Right cardiac atrium (tissue), 5 donors: ENCODE results near the gene CCDC85C. TPM values are rescaled to one million over a fixed set of nuclear protein-coding genes. Genes with fewer than 3 reads are reported as not detected.
A peak's percentile ranks its signal among the peaks of the same experiment; 100 is the strongest.
"Not testable (repeated sequence)": the region's sequence is repeated elsewhere in the genome, so short reads cannot be mapped to it uniquely, and the experiment has no call there.

ENCODE experiments used
- ATAC-seq, 2 donors: fragments of 200-7000 bp; cut with Tn5 transposase; one replicate each; pipeline versions ENCODE4 v1.8.0 to v1.9.1; 2020; ENCODE audit warnings: moderate library complexity in 2 of 2, mild to moderate bottlenecking in 1 of 2
- DNase-seq, 3 donors: peaks; one replicate each; pipeline ENCODE4 v3.0.0-alpha.2; 2020
- H3K27ac ChIP-seq: one replicate; pipeline ENCODE4 v1.5.1; 2013; ENCODE audit warnings: mild to moderate bottlenecking, low read length, control low read depth, moderate library complexity
- H3K27me3 ChIP-seq: one replicate; pipeline ENCODE4 v1.6.1; 2013; ENCODE audit not compliant: control insufficient read depth, insufficient read depth
- H3K4me1 ChIP-seq: one replicate; pipeline ENCODE4 v1.6.1; 2013; ENCODE audit warnings: low read length; ENCODE audit not compliant: control insufficient read depth, insufficient read depth
- H3K4me3 ChIP-seq: one replicate; pipeline ENCODE4 v1.5.1; 2013; ENCODE audit warnings: low read length, control low read depth
- H3K9me3 ChIP-seq: one replicate; pipeline ENCODE4 v1.6.1; 2013; ENCODE audit warnings: low read length; ENCODE audit not compliant: control insufficient read depth
- WGBS: extraction: QIAGEN DNeasy Blood & Tissue Kit; methylation state at CpG from one replicate; pipeline ENCODE4 v1.1.7; 2013; 5-methylcytosine and 5-hydroxymethylcytosine counted together
- intact Hi-C, 4 donors: fragments of 100-400 bp; cut with DNase I; formaldehyde crosslinking; loops; one replicate each; pipeline versions ENCODE4 v1.11.0 to v1.14.0; 2022 to 2023
- polyA plus RNA-seq: library from polyadenylated mRNA; stranded (reverse); fragments of 200-250 nt; gene quantifications from one replicate; pipeline ENCODE4 v1.2.3, GENCODE V29; 2013
- total RNA-seq, 4 donors: library from RNA; stranded (reverse); fragmentation: NEBNext Ultra II Directional; extraction: Animal tissue kit (Norgen Biotek cat#: 25700); gene quantifications; one replicate each; pipeline ENCODE4 v1.2.1, GENCODE V29; 2021
- donor health status: healthy with polysubstance abuse.
- donor health status: DM: no; HTN: yes; CAD: no.
- donor health status: DM: no; HTN: no; CAD: no.
- donor health status: DM: no; HTN: yes; CAD: no; lungs with severe emphysema.
- donor health status: DM: yes; HTN: yes; CAD: no.

CCDC85C gene
- total and polyA plus RNA-seq, 5 donors, result 21.0 to 31.5 (median 22.6) TPM

DNA sequence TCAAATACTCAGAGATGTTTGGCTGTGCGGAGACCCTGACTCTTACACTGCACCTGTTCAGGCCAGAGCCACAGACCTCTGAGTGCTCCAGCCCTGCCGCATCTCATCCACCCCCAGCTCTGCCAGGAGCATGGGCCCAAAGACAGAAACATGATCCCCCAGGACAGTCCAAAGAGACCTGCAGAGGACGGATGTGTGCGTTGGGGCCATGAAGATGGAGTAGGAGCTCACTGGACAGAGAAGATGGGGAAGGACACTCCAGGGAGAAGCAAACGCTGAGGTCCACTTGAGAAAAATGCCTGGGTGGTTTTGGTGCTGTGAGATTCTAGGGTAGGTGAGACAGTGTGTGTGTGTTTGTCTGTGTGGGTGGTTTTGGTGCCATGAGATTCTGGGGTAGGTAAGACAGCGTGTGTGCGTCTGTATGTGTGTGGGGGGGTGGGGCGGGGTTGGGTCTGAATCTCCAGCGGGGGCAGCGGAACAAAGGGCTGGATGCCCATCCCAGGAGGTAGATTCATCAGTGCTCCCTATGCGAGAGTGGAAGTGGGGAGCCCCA is 40.1 kb upstream of the CCDC85C start:
- Histone ChIP-seq H3K9me3 (no peaks in the 10 kb centered on the region), H3K27ac (no peak overlapping the region), H3K4me1 (no peaks in the 10 kb centered on the region), H3K27me3 (no peaks in the 10 kb centered on the region), H3K4me3 (no peak overlapping the region)
- ATAC-seq (no peak), DNase-seq (no peak)
- intact Hi-C loops, result no loop called here
- 94% methylated on average over 11 of the region's 11 CpGs for WGBS

DNA sequence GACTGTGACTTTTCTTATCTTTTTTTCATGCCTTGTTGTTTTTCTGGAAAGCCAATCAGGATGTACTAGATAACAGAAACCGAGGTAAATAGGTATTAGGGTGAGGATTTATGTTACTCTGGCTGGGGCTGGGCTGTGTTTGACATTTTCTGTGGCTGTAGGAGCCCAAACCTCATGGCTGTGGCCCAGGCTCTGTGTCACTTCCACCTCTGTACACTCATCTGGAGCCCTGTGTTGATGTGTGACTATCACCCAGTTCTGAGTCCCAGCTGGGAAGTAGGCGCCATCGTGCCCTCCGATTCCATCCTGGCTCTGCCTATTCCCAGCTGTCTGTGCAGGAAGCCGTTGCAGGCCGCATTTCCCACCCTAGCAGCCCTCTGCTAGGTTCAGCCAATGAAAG is 39.3 kb upstream of the CCDC85C start:
- WGBS, result 66% methylated on average over 6 of the region's 6 CpGs
- H3K4me3 ChIP-seq, result no peak overlapping the region
- H3K9me3 ChIP-seq, result no peaks in the 10 kb centered on the region
- no peaks in the 10 kb centered on the region for H3K4me1 ChIP-seq
- intact Hi-C loops, result no loop called here
- ATAC-seq (no peak), DNase-seq (no peak)
- no peaks in the 10 kb centered on the region for H3K27me3 ChIP-seq
- no peak overlapping the region for H3K27ac ChIP-seq

DNA sequence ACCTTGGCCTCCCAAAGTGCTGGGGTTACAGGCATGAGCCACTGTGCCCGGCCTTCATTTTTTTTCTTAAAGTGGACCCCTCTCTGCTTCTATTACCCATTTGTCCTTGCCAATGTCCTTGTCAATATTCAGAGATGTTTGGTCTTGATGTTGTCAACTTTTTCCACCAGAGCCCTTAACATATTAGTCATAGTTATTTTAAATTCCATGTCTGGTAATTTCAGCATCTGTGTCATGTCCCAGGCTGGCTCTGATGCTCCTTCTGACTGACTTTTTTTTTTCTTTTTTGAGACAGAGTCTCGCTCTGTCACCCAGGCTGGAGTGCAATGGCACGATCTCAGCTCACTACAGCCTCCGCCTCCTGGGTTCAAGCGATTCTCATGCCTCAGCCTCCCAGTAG is 38.8 kb upstream of the CCDC85C start:
- intact Hi-C loops, result not testable (repeated sequence)

GRCh38 chr14:99637624-99638023 is 33.6 kb upstream of the CCDC85C start:
- Histone ChIP-seq H3K4me1 (no peaks in the 10 kb centered on the region), H3K9me3 (no peaks in the 10 kb centered on the region), H3K27ac (no peak overlapping the region), H3K4me3 (no peak overlapping the region), H3K27me3 (no peaks in the 10 kb centered on the region)
- 93% methylated on average over 7 of the region's 7 CpGs for WGBS
- DNase-seq (no peak), ATAC-seq (no peak)
- intact Hi-C loops, result no loop called here

More for the DNA sequence above, 38.8 kb upstream of the CCDC85C start:
- ATAC-seq, H3K4me3 ChIP-seq, H3K9me3 ChIP-seq, H3K27me3 ChIP-seq, DNase-seq, H3K27ac ChIP-seq, H3K4me1 ChIP-seq: not testable (repeated sequence)
- WGBS, result 94% methylated on average over 5 of the region's 5 CpGs

GRCh38 chr14:99636487-99636886 is 32.5 kb upstream of the CCDC85C start:
- WGBS, result 76% methylated on average over 5 of the region's 5 CpGs

DNA sequence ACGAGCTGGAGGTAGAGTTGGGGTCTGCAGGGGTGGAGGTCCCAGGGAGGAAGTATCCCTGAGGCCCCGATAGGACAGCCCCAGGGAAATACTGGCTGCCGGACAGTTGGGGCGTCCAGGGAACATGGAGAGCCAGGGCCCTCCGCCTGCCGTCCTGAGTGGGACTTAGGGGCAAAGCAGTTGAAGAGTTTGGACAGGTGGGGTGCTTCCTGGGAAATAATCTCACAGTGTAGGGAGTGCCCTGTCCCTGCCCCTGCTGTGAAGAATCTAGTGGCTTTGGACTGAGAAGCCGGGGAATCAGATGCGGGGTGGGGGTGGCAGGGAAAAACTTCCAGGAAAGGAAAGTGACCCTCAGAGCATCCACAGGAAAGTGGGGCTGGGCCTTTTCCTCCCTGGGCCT is 31.1 kb upstream of the CCDC85C start:
- H3K4me3 ChIP-seq, result no peak overlapping the region
- H3K27ac ChIP-seq, result no peak overlapping the region
- ATAC-seq, result no peak
- DNase-seq, result peak in 1 of 3 donors; percentile 49
- no peaks in the 10 kb centered on the region for H3K4me1 ChIP-seq
- 85% methylated on average over 8 of the region's 8 CpGs for WGBS
- H3K27me3 ChIP-seq, result no peaks in the 10 kb centered on the region
- intact Hi-C loops, result no loop called here
- no peaks in the 10 kb centered on the region for H3K9me3 ChIP-seq

More at GRCh38 chr14:99636487-99636886, 32.5 kb upstream of the CCDC85C start:
- intact Hi-C loops, result no loop called here
- Histone ChIP-seq H3K27ac (no peak overlapping the region), H3K4me3 (no peak overlapping the region), H3K4me1 (no peaks in the 10 kb centered on the region), H3K27me3 (no peaks in the 10 kb centered on the region), H3K9me3 (no peaks in the 10 kb centered on the region)
- ATAC-seq, result no peak
- DNase-seq, result peak in 1 of 3 donors; percentile 39

DNA sequence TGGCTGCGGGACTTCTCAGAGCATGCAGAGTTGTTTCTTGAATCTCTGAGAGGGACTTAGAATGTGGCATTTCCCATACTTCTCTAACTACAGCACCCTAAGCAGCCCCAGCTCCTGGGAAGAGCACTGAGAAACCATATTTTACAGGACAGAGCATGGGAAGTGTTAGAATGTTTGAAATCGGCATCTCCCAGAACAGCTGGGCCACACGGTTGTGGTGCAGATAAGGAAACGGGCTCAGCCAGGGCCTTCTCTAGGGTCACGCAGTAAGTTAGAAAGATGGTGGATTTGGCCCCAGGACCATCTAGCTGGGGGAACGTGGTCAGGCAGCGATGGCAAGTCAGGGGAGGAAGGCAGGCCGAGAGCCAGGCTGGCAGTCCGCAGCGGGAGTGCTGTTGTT is 30.4 kb upstream of the CCDC85C start:
- no peak overlapping the region for H3K27ac ChIP-seq
- ATAC-seq, result no peak
- DNase-seq, result peak in 1 of 3 donors; percentile 27
- intact Hi-C loops, result no loop called here
- H3K4me1 ChIP-seq, result no peaks in the 10 kb centered on the region
- H3K9me3 ChIP-seq, result no peaks in the 10 kb centered on the region
- H3K4me3 ChIP-seq, result no peak overlapping the region
- H3K27me3 ChIP-seq, result no peaks in the 10 kb centered on the region
- WGBS, result 65% methylated on average over 10 of the region's 10 CpGs

DNA sequence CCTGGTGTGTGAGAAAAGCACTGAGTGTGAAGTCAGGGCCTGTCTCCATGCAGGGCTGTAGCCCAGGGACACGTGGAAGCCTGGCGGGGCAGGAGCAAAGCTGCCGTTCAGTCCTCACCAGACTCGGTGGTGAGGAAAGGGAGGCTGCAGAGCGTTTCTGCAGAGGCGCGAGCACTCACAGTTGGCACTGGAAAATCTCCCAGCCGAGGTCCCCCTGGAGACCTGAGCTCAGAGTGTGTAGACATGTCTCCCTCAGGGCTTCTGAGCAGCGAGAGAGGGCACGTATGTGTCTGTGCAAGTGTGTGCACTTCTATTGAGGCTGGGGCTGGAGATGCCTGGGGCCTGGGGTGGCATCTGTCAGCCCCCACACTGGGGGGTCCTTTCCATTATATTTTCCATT is 29.9 kb upstream of the CCDC85C start:
- no peak overlapping the region for H3K4me3 ChIP-seq
- H3K4me1 ChIP-seq, result no peaks in the 10 kb centered on the region
- ATAC-seq (no peak), DNase-seq (peak in 1 of 3 donors; percentile 36)
- H3K27me3 ChIP-seq, result no peaks in the 10 kb centered on the region
- intact Hi-C loops, result no loop called here
- H3K9me3 ChIP-seq, result no peaks in the 10 kb centered on the region
- H3K27ac ChIP-seq, result no peak overlapping the region
- WGBS, result 82% methylated on average over 10 of the region's 10 CpGs

GRCh38 chr14:99633141-99633540 is 29.1 kb upstream of the CCDC85C start:
- WGBS, result 92% methylated on average over 3 of the region's 3 CpGs
- no peaks in the 10 kb centered on the region for H3K9me3 ChIP-seq
- H3K4me1 ChIP-seq, result no peaks in the 10 kb centered on the region
- no peak overlapping the region for H3K27ac ChIP-seq
- peak in 1 of 3 donors; percentile 32 for DNase-seq
- H3K4me3 ChIP-seq, result no peak overlapping the region
- H3K27me3 ChIP-seq, result no peaks in the 10 kb centered on the region
- no peak for ATAC-seq
- intact Hi-C loops, result no loop called here

- H3K9me3 ChIP-seq, result no peaks in the 10 kb centered on the region
- intact Hi-C loops, result no loop called here
- no peaks in the 10 kb centered on the region for H3K4me1 ChIP-seq
- no peak for ATAC-seq
- no peaks in the 10 kb centered on the region for H3K27me3 ChIP-seq
- DNase-seq, result peak in 1 of 3 donors; percentile 5
- H3K27ac ChIP-seq, result no peak overlapping the region
- WGBS, result 93% methylated on average over 9 of the region's 9 CpGs
- H3K4me3 ChIP-seq, result no peak overlapping the region
Observed at GRCh38 chr14:99632410-99633035, 28.5 kb upstream of the CCDC85C start.

DNA sequence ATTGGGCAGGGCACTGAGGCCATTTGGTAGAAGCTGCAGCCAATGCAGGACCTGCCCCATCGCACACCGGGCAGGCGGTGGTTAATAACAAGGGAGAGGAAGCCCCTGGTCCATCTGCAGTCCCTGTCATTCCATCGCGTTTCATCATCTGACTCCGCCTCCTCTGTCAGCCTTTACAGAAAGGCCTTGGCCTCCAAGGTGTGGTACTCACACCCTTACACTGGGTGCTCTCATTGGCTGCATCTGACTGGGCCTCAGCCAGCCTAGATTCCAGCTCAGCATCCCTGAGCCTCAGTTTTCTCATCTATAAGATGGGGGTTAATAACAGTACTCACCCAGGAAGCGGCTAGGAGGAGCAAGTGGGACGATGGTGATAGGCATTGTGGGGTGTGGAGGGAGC is 26.2 kb upstream of the CCDC85C start:
- intact Hi-C loops, result no loop called here
- Histone ChIP-seq H3K4me1 (no peaks in the 10 kb centered on the region), H3K27ac (no peak overlapping the region), H3K4me3 (no peak overlapping the region), H3K9me3 (no peaks in the 10 kb centered on the region), H3K27me3 (no peaks in the 10 kb centered on the region)
- 67% methylated on average over 8 of the region's 8 CpGs for WGBS
- ATAC-seq (no peak), DNase-seq (peak in 1 of 3 donors; percentile 9)
